Trophoblast cell (in vitro differentiated cells and primary cell): ENCODE data around the gene ACYP2.
"Not testable (repeated sequence)": the region's sequence is repeated elsewhere in the genome, so short reads cannot be mapped to it uniquely, and the experiment has no call there.

Experiments used
- DNase-seq, 2 donors: peaks; one replicate each; pipeline ENCODE4 v3.0.0-alpha.2; 2016
- H2AFZ ChIP-seq: 2 replicates; pipeline ENCODE4 v1.6.1; 2013; ENCODE audit warnings: low read length, moderate library complexity, mild to moderate bottlenecking; ENCODE audit not compliant: insufficient read depth, poor library complexity
- H2AK5ac ChIP-seq: 2 replicates; pipeline ENCODE4 v1.6.1; 2013; ENCODE audit warnings: mild to moderate bottlenecking, low read length
- H2BK120ac ChIP-seq: 2 replicates; pipeline ENCODE4 v1.6.1; 2013; ENCODE audit warnings: low read length, mild to moderate bottlenecking, moderate library complexity; ENCODE audit not compliant: insufficient read depth, poor library complexity
- H2BK12ac ChIP-seq: 2 replicates; pipeline ENCODE4 v1.6.1; 2013; ENCODE audit warnings: mild to moderate bottlenecking, low read length, moderate library complexity
- H2BK5ac ChIP-seq: 2 replicates; pipeline ENCODE4 v1.6.1; 2013; ENCODE audit warnings: low read length, low read depth, moderate library complexity, mild to moderate bottlenecking; ENCODE audit not compliant: poor library complexity
- H3K14ac ChIP-seq: 2 replicates; pipeline ENCODE4 v1.6.1; 2013; ENCODE audit warnings: mild to moderate bottlenecking, low read length
- H3K18ac ChIP-seq: 2 replicates; pipeline ENCODE4 v1.6.1; 2013; ENCODE audit warnings: mild to moderate bottlenecking, low read length
- H3K23ac ChIP-seq: 2 replicates; pipeline ENCODE4 v1.6.1; 2013; ENCODE audit warnings: low read length
- H3K27ac ChIP-seq: 2 replicates; pipeline ENCODE4 v1.5.1; 2013; ENCODE audit warnings: low read depth, mild to moderate bottlenecking, inconsistent platforms, low read length, moderate library complexity
- H3K27me3 ChIP-seq: 2 replicates; pipeline ENCODE4 v1.6.1; 2013; ENCODE audit warnings: inconsistent platforms, mild to moderate bottlenecking, low read length, moderate library complexity; ENCODE audit not compliant: insufficient read depth
- H3K36me3 ChIP-seq, 2 experiments: 1 replicate in 1 of 2; 2 replicates in 1 of 2; pipeline ENCODE4 v1.6.1; 2013; ENCODE audit warnings: low read length in 2 of 2, mild to moderate bottlenecking in 2 of 2, moderate library complexity in 1 of 2; ENCODE audit not compliant: insufficient read depth in 2 of 2, control insufficient read depth in 1 of 2
- H3K4ac ChIP-seq: 2 replicates; pipeline ENCODE4 v1.6.1; 2013; ENCODE audit warnings: low read depth, mild to moderate bottlenecking, low read length, moderate library complexity
- H3K4me1 ChIP-seq, 2 experiments: 1 replicate in 1 of 2; 2 replicates in 1 of 2; pipeline ENCODE4 v1.6.1; 2013; ENCODE audit warnings: low read length in 2 of 2, mild to moderate bottlenecking in 2 of 2, moderate library complexity in 1 of 2; ENCODE audit not compliant: insufficient read depth in 2 of 2, control insufficient read depth in 1 of 2
- H3K4me2 ChIP-seq: 2 replicates; pipeline ENCODE4 v1.6.1; 2013; ENCODE audit warnings: inconsistent platforms, mild to moderate bottlenecking, low read length, moderate library complexity
- H3K4me3 ChIP-seq: 2 replicates; pipeline ENCODE4 v1.5.1; 2013; ENCODE audit warnings: mild to moderate bottlenecking, low read depth, low read length, inconsistent platforms
- H3K79me1 ChIP-seq: one replicate; pipeline ENCODE4 v1.6.1; 2013; ENCODE audit warnings: low read length
- H3K79me2 ChIP-seq: 2 replicates; pipeline ENCODE4 v1.6.1; 2013; ENCODE audit warnings: low read length, mild to moderate bottlenecking; ENCODE audit not compliant: control insufficient read depth, insufficient read depth, poor library complexity
- H3K9ac ChIP-seq: 2 replicates; pipeline ENCODE4 v1.6.1; 2013; ENCODE audit warnings: mild to moderate bottlenecking, low read length
- H3K9me3 ChIP-seq: 2 replicates; pipeline ENCODE4 v1.6.1; 2013; ENCODE audit warnings: low read depth, mild to moderate bottlenecking, control low read depth, inconsistent platforms, low read length; ENCODE audit not compliant: insufficient read depth
- H4K12ac ChIP-seq: 2 replicates; pipeline ENCODE4 v1.6.1; 2013; ENCODE audit warnings: low read depth, mild to moderate bottlenecking, low read length, moderate library complexity
- H4K8ac ChIP-seq: 2 replicates; pipeline ENCODE4 v1.6.1; 2013; ENCODE audit warnings: low read depth, mild to moderate bottlenecking, low read length, moderate library complexity
- H4K91ac ChIP-seq: one replicate; pipeline ENCODE4 v1.6.1; 2013; ENCODE audit warnings: low read depth, mild to moderate bottlenecking, low read length, moderate library complexity
- WGBS: extraction: QIAGEN DNeasy Blood & Tissue Kit; methylation state at CpG from one replicate; pipeline ENCODE4 v1.1.7; 2013; ENCODE audit warnings: missing lambda C conversion rate; ENCODE audit not compliant: insufficient read length, insufficient coverage; ENCODE audit errors: extremely low coverage; 5-methylcytosine and 5-hydroxymethylcytosine counted together

Gene ACYP2

GRCh38 chr2:54116598-54116997 is 1.2 kb downstream of the ACYP2 start:
- H3K9ac ChIP-seq, H4K91ac ChIP-seq, H2BK12ac ChIP-seq, H3K4me2 ChIP-seq, H4K12ac ChIP-seq, H3K4ac ChIP-seq, H3K27ac ChIP-seq, H4K8ac ChIP-seq, H3K27me3 ChIP-seq, H2AK5ac ChIP-seq, H3K4me3 ChIP-seq, H3K18ac ChIP-seq, H3K79me1 ChIP-seq, DNase-seq, H2BK5ac ChIP-seq, H2BK120ac ChIP-seq, H3K79me2 ChIP-seq, H3K36me3 ChIP-seq, H3K23ac ChIP-seq, H2AFZ ChIP-seq, H3K4me1 ChIP-seq, H3K14ac ChIP-seq: not testable (repeated sequence)
- no CpG with 5 or more reads among the region's 10 CpGs for WGBS
- peaks cover 11% of the 10 kb centered on the region for H3K9me3 ChIP-seq

- no peak overlapping the region for H2BK120ac ChIP-seq
- H3K27ac ChIP-seq, result no peak overlapping the region
- H3K4me2 ChIP-seq, result no peak overlapping the region
- H2AK5ac ChIP-seq, result no peak overlapping the region
- H4K91ac ChIP-seq, result no peak overlapping the region
- peaks cover 11% of the 10 kb centered on the region for H3K9me3 ChIP-seq
- H3K36me3 ChIP-seq, result no peaks in the 10 kb centered on the region
- no peak overlapping the region for H2BK12ac ChIP-seq
- WGBS, result no CpG with 5 or more reads among the region's 8 CpGs
- H3K14ac ChIP-seq, result no peak overlapping the region
- no peak overlapping the region for H2BK5ac ChIP-seq
- H4K12ac ChIP-seq, result no peak overlapping the region
- H3K23ac ChIP-seq, result peak overlapping the region; percentile 23
- no peak for DNase-seq
- peaks cover 2% of the 10 kb centered on the region for H3K79me1 ChIP-seq
- no peak overlapping the region for H3K4ac ChIP-seq
- no peak overlapping the region for H3K4me3 ChIP-seq
- no peak overlapping the region for H3K18ac ChIP-seq
- peaks cover 3 to 7% of the 10 kb centered on the region in 2 experiments for H3K4me1 ChIP-seq
- no peak overlapping the region for H4K8ac ChIP-seq
- no peak overlapping the region for H3K9ac ChIP-seq
- no peaks in the 10 kb centered on the region for H3K79me2 ChIP-seq
- H2AFZ ChIP-seq, result no peak overlapping the region
- H3K27me3 ChIP-seq, result no peaks in the 10 kb centered on the region
These were observed 5.5 kb downstream of the ACYP2 start for GRCh38 chr2:54120950-54121349.

- Histone ChIP-seq H3K4ac (no peak overlapping the region), H3K4me1 (peaks cover 3 to 7% of the 10 kb centered on the region in 2 experiments), H2BK5ac (no peak overlapping the region), H3K4me2 (no peak overlapping the region), H3K27me3 (no peaks in the 10 kb centered on the region), H3K36me3 (no peaks in the 10 kb centered on the region), H3K18ac (no peak overlapping the region), H3K79me2 (no peaks in the 10 kb centered on the region), H2AK5ac (no peak overlapping the region), H2AFZ (no peak overlapping the region), H4K8ac (peak overlapping the region; percentile 34), H2BK120ac (no peak overlapping the region), H3K4me3 (no peak overlapping the region), H4K91ac (no peak overlapping the region), H2BK12ac (no peak overlapping the region), H3K14ac (no peak overlapping the region), H3K23ac (no peak overlapping the region), H3K27ac (no peak overlapping the region), H3K79me1 (peaks cover 2% of the 10 kb centered on the region), H3K9me3 (peaks cover 7% of the 10 kb centered on the region), H4K12ac (no peak overlapping the region), H3K9ac (no peak overlapping the region)
- peak; percentile 4 to 35 for DNase-seq
- WGBS, result no CpG with 5 or more reads among the region's 3 CpGs
These were observed 6.9 kb downstream of the ACYP2 start for GRCh38 chr2:54122171-54122935.

GRCh38 chr2:54122939-54123338 is 7.5 kb downstream of the ACYP2 start:
- no peak overlapping the region for H2AK5ac ChIP-seq
- H3K79me1 ChIP-seq, result peaks cover 2% of the 10 kb centered on the region
- H3K4me2 ChIP-seq, result no peak overlapping the region
- H2BK12ac ChIP-seq, result no peak overlapping the region
- no peak overlapping the region for H3K4me3 ChIP-seq
- no peaks in the 10 kb centered on the region for H3K36me3 ChIP-seq
- no peak overlapping the region for H3K4ac ChIP-seq
- H3K18ac ChIP-seq, result no peak overlapping the region
- no peaks in the 10 kb centered on the region for H3K79me2 ChIP-seq
- no peak overlapping the region for H4K8ac ChIP-seq
- no peak overlapping the region for H2BK5ac ChIP-seq
- H3K9me3 ChIP-seq, result peaks cover 7% of the 10 kb centered on the region
- no peak overlapping the region for H2BK120ac ChIP-seq
- H3K27me3 ChIP-seq, result no peaks in the 10 kb centered on the region
- H3K4me1 ChIP-seq, result peaks cover 3 to 7% of the 10 kb centered on the region in 2 experiments
- H4K91ac ChIP-seq, result no peak overlapping the region
- DNase-seq, result peak; percentile 13 to 59
- no peak overlapping the region for H2AFZ ChIP-seq
- H4K12ac ChIP-seq, result no peak overlapping the region
- no peak overlapping the region for H3K9ac ChIP-seq
- no peak overlapping the region for H3K14ac ChIP-seq
- no CpG with 5 or more reads among the region's 4 CpGs for WGBS
- H3K27ac ChIP-seq, result no peak overlapping the region
- no peak overlapping the region for H3K23ac ChIP-seq
